Erythroblast (primary cell): ENCODE measurements around the gene ARHGEF10L.

ENCODE experiments used
- GATA1 ChIP-seq: IDR thresholded peaks from 2 replicates; pipeline ENCODE4 v1.6.1; 2011; ENCODE audit warnings: low read depth, mild to moderate bottlenecking, control low read depth, low read length, moderate library complexity
- POLR2A ChIP-seq: IDR thresholded peaks from 2 replicates; pipeline ENCODE4 v1.6.1; 2011; ENCODE audit warnings: mild to moderate bottlenecking, low read length

GRCh38 chr1:17668624-17669175, 129.2 kb downstream of the ARHGEF10L start:
- TF ChIP-seq POLR2A (no peak), GATA1 (no peak)
